Measurements from ENCODE around the gene CERS4.
A peak's percentile ranks its signal among the peaks of the same experiment; 100 is the strongest.
"Not testable (repeated sequence)": the region's sequence is repeated elsewhere in the genome, so short reads cannot be mapped to it uniquely, and the experiment has no call there.

CERS4 gene

DNA sequence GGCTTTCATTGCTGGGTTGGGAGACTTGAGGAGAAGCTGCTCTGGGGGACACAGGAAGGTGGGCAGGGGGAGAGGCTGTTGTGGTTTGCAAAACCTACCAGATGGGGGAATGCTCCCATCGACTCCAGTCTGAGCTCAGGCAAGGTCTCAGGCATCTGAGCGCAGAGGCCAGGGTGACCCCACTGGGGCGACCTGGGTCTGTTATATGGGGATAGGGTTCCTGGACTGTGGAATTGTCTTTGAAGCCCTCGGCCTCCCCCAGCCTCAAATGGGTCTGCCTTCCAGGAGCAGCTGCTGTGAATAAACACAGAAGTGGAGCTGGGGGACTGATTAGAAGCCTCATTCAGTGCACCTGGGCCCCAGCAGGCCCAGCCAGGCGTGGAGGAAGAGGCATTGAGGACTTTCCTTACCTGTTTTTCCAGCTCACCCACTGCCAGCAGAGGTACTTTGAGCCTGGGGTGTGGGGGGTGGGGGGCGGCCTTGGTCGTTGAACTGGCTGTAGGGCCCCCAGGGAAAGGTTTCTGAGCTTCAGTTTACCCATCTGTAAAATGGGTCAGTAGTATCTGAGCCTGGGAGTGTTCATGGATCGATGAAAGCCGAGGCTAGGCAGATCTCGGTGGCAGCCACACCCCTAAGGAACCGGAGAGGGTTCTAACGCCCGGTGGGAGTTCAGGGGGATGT, 1.4 kb downstream of the CERS4 start:
- no peak for DNase-seq (ENCODE audit: low read depth)

DNA sequence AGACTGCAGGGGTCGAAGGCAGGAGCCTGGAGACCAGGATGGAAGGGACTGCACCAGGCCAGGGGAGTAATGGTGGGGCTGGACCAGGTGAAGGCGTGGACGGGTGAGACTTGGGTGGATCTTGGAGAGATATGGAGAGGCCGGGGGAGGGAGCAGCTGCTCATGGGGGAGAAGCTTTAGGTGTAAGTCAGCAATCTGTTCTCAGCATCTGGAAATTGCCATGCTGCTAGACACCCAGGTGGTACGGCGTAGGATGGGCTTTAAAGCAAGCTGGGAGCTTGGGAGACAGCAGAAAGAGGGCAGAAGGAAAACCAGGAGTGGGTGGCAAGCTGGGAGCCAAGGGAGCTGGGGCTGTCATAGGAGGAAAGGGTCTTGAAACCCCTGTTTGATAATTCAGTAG, 3.0 kb downstream of the CERS4 start:
- no peak for DNase-seq (ENCODE audit: low read depth)

DNA sequence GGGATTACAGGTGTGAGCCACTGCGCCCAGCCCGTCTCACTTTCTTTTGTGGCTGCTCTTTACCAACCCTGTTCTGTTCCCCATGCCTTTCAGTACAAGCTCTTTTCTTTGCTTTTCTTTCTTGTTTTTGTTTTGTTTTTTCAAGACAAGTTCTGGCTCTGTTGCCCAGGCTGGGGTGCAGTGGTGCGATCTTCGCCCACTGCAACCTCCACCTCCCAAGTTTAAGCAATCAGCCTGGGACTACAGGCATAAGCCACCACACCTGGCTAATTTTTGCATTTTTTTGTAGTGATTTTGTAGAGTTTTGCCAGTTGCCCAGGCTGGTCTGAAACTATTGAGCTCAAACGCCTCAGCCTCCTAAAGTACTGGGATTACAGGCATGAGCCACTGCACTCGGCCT, 3.7 kb downstream of the CERS4 start:
- DNase-seq (ENCODE audit: low read depth), result no peak

DNA sequence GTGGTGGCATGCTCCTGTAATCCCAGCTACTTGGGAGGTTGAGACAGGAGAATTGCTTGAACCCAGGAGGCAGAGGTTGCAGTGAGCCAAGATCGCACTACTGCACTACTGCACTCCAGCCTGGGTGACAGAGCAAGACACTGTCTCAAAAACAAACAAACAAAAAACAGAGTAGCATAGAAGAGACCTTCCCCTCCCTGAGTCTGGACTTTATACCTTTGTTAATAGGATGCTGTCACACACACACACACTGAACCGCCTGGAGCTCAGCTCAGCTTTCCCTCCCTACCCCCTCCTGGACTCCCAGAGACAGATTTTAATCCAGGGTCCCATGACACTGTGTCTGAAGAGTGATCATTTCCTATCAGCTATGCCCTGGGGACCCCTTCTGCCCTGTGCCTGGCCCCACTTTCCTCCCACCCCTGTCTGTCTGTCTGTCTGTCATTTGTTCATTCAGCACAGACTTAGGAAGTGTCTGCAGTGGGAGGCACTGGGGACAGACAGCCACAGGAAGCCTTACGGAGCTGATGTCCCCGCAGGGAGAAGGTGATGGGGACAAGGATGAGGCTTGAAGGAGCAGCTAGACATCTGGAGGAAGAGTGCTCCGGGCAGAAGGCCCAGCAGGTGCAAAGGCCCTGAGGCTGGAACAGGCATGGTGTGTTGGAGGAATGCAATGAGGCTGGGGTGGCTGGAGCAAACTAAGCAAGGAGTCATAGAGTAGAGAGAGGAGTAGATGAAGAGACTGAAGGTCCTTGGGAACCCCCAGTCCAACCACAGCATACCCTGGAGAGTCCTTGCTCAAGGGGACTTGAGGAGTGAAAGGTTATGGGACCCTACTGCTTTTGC, 4.9 kb downstream of the CERS4 start:
- DNase-seq (ENCODE audit: low read depth), result no peak

DNA sequence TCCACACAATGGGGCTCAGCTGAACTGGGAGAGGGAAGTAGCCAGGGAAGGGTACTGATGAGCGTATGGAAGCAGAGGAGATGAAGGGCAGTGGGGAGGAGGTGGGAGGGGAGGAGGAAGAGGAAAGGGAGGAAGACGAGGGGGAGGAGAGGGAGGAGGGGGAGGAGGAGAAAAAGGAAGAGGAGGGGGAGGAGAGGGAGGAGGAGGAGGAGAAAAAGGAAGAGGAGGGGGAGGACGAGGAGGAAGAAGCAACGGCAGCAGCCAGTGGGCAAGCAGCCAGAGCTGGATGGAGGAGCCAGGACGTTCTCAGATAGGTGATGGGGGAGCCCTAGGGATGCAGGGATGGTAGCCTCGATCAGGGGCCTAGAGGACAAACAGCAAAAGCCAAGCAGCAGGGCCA, 5.6 kb downstream of the CERS4 start:
- DNase-seq (ENCODE audit: low read depth), result no peak

DNA sequence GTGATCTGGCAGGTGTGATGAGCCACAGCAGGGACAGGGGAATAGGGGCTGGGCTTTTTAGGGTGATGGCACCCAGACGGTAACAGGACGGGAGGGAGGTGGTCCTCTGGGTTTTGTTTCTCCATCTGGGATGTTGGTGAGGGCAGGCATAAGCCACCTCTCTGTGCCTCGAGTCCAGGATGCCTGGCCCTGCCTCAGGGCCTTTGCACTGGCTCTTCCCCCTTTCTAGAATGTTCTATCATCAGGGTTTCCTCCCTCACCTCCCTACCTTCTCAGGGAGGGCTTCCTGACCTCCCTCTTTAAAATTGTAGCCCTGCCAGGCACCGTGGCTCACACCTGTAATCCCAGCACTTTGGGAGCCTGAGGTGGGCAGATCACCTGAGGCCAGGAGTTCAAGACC, 6.6 kb downstream of the CERS4 start:
- no peak for DNase-seq (ENCODE audit: low read depth)

DNA sequence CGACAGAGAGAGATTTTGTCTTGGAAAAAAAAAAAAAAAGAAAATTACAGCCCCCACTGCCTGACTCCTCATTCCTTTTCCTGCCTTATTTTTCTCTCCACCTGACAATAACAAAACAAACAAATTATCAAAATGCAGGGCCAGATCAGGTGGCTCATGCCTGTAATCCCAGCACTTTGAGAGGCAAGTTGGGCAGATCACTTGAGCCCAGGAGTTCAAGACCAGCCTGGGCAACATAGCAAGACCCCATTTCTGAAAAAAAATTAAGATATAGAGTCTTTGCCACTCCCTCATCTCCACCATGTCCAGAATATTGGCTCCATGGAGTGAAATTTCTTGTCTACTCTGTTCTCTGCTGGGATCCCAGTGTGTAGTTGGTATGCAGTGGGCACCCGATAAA, 7.2 kb downstream of the CERS4 start:
- DNase-seq (ENCODE audit: low read depth), result no peak

DNA sequence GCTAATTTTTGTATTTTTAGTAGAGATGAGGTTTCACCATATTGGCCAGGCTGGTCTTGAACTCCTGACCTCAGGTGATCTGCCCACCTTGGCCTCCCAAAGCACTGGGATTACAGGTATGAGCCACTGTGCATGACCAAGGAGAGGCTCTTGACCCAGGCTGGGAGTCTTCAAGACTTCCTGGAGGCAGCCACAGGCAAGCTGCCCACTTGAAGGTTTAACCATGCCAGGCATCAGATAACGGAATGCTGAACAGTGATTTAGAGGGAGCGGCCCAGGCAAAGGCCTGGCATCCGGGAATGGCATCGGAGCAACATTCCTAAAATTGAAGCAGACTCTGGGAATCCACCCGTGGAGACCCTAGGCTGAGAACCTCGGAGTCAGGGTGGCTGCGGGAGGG, 9.0 kb downstream of the CERS4 start:
- DNase-seq (ENCODE audit: low read depth), result not testable (repeated sequence)

DNA sequence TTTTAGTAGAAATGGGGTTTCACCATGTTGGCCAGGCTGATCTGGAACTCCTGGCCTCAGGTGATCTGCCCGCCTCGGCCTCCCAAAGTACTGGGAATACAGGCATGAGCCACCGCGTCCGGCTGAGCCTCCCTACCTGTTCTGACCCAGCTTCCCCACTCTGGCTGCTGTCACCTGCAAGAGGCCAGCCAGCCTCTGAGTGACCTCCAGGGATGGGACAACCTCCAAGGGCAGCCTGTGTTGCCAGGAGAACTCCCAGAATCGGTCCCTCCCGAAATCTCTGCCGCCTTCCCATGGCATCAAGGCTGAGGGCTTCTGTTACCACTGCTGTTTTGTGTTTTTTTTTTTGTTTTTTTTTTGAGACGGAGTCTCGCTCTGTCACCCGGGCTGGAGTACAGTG, 11.3 kb downstream of the CERS4 start:
- DNase-seq (ENCODE audit: low read depth), result no peak

DNA sequence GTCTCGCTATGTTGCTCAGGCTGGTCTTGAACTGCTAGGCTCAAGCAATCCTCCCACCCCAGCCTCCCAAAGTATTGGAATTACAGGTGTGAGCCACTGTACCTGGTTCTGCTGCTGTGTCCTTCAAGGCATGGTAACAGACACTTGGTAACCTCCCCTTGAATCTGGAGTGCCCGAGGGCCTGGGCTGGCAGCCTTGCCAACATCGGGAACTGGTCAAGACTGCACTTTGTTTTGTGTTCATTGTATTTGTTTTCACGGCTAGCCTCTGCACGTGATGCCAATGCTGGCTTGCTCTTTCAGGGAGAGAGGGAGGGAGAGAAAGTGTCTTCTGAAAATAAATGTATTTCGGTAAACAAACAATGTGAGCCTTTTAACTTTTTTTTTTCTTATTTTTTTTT, 12.0 kb downstream of the CERS4 start:
- DNase-seq (ENCODE audit: low read depth), result no peak

DNA sequence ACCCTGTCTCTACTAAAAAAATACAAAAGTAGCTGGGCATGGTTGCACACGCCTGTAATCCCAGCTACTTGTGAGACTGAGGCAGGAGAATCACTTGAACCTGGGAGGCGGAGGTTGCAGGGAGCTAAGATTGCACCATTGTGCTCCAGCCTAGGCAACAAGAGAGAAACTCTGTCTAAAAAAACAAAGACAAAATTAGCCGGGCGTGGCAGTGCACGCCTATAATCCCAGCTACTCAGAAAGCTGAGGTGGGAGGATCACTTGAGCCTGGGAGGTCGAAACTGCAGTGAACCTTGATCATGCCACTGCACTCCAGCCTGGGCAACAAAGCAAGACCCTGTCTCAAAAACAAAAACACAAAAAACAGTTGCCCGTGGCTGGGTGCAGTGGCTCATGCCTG, 14.3 kb downstream of the CERS4 start:
- DNase-seq (ENCODE audit: low read depth), result not testable (repeated sequence)

DNA sequence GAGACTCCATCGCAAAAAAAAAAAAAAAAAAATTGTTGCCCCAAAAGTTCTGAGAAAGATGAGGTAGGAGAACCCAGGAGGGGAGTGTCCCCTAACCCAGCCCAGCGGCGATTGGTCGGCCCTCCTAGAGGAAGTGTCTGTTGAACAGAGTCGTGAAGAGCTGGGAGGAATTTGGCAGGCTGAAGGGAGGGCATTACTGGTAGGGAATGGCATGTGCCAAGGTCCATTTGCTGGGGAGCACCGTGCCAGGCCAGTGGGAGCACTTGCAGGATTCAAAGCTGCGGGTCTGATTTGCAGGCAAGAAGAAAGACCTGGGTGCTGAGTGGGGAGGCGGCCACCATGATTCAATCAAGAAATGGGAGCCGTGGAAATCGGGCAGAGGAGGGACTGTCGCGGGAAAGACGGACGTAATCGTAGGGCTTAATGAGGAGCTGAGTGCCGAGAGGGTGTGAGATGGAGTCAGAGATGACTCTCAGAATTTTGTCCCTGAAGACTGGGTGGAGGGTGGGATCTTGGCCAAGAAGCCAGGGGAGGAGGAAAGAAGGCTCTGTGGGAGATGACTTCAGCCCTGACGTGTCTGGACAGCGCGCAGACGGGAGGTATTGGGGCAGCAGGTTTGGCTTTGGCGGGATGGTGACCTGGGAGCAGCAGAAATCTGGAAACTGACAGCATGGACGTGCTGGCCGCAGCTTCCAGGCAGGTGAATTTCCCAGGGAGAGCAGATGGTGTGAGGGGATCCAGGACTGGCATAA, 15.4 kb downstream of the CERS4 start:
- no peak for DNase-seq (ENCODE audit: low read depth)

DNA sequence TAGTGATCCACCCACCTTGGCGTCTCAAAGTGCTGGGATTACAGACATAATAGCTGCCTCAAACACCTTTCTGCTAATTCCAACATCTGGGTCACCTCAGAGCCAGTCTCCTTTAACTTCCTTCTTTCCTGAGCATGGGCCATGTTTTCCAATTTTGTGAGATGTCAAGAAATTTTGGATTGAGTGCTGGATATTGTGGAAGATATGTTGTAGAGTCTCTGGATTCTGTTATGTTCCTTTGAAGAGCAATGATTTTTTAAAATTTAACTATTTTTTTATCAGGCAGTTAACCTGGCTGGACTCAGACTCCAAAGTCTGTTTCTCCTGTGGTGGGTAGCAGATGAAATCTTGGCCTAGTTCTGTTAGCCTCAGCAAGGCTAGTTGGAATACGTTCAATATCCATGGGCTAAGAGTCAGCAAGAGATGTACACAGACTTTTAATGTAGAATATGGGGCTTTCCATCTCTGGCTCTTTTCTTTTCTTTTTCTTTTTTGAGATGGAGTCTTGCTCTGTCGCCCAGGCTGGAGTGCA, 22.0 kb downstream of the CERS4 start:
- DNase-seq (ENCODE audit: low read depth), result no peak

DNA sequence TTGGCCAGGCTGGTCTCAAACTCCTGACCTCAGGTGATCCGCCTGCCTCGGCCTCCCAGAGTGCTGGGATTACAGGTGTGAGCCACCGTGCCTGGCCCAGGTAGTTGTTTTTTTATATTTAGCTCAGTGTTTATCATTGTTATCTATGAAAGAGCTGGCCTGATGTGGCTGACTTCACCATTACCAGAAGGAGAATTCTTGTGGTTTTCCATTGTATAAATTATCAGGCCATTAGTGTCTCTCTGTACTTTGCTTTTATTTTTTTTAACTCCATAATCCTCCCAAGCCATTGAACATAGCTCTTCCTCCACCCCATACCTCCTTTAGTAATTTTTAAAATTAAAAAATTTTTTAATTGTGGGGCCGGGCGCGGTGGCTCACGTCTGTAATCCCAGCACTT, 24.2 kb downstream of the CERS4 start:
- DNase-seq (ENCODE audit: low read depth), result no peak

DNA sequence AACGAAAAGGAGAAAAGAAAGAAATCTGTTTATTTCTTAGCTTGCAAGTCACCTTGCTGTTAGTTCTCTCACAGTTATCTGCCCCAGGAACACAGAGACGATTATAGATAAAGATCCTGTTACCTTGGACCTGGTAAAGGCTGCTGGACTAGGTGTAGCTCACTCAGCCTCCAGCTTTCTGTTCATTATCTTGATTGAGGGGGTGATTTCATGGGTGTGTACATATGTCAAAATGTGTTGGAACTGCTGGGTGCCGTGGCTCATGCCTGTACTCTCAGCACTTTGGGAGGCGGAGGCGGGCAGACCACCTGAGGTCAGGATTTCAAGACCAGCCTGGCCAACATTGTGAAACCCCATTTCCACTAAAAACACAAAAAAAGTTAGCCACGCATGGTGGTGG, 27.9 kb downstream of the CERS4 start:
- DNase-seq (ENCODE audit: low read depth), result no peak

DNA sequence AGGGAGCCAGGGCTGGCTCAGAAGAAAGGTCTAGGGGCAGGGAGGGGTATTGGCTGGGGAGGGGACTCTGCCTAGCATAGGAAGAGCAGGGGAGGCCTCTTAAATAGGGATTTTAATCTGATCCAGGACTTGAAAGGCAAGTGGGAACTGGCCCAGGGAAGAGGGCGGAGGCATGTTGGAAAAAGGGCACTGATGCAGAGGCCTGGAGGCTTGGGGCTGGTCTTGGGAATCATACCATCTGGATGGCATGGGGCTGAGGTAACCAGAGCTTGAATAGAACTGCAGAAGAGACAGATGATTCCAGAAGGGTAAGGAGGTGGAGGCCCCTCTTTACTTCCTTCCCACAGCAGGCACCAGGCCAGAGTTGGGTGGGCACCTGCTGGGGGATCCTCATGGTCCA, 29.1 kb downstream of the CERS4 start:
- no peak for DNase-seq (ENCODE audit: low read depth)

DNA sequence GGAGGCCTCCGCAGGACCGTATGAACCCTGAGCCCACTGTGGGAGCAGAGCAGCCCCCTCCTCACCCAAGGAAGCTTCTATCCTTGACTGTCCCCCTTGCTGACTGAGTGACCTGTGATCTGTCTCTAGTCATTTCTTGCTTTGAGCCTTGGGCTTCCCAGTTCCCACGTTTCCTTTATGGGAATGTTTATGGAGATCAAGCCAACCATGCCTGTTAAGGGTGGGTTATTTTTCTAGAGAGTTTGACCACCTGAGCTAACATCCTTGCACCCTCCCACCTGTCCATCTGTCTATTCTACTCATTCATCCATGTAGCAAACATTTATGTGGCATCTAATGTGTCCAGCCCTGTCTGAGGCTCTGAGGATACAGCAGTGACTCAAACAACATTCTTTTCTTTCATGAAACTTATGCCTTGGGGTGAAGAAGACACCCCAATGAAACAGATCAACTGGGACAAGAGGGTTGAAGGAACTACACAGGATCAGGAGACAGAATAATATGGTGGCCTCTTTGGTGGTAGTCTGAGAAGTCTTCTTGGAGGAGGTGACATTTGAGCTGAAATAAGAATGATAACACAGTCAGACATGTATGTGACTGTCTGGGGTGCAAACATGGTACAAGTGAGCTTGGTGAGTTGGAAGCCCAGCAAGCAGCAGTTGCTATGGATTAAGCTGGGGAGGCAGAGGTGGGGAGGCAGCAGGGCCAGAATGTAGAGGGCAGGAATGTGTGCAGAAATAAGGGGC, 30.5 kb downstream of the CERS4 start:
- DNase-seq (ENCODE audit: low read depth), result no peak

DNA sequence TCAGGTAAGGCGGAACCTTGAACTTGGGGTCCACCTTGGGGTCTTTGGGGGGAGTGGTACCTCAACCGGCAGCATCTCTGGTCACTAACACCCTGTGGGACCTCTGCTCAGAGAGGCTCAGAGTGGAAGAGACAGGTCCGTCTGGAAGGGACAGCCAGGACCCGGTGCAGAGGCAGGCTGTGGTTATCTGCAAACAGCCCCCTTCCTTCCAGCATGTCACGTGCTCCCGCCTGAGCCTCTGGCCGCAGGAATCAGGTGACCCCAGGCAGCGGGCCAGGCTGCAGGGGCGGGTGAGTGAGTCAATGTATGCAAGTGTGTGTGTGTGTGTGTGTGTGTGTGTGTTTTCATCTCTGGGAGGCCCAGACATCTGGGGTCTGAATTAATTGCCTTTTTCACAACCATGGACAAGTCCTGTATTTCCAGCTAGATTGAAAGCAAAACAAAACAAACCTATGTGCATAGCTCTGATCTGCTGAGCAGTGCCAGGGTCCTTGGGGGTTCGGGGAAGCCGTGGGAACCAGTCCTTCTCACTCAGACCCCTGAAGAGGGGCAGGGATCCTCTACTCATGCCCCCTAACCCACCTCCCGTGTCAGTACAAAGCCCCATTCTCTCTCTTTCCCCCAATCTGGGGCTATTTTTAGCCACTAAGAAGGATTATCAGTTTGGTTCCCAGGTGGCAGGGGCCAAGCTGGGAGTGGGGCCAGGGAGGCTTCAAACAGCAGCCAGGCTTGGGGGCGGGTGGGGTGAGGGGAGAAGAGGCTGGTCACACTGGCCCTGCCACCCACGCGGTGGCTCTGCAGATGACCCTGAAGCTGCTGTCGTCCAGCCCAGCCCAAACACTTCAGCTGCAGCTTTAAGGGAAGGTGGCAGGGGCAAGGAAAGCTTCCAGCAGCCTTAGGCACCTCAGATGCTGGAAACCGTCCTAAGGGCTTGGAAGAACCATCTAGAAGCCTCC, 31.4 kb downstream of the CERS4 start:
- DNase-seq (ENCODE audit: low read depth), result peak; percentile 38

DNA sequence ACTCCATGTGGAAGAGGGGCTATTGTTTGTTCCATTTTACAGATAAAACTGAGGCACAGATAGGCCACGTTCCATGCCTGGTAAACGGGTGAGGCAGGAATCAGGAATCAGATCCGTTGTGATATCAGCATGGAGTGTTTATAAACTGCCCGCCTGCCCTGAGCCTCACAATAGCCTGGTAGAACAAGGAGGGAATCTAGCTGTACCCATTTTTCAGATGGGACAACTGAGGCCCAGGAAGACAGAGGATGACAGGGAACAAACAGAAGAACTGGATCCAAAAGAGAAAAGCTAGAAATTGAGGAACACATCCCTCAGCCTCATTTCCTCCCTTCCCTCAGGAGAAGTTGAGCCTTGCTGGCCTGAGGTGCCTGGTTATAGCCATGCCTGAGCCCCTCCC, 32.5 kb downstream of the CERS4 start:
- DNase-seq (ENCODE audit: low read depth), result no peak

DNA sequence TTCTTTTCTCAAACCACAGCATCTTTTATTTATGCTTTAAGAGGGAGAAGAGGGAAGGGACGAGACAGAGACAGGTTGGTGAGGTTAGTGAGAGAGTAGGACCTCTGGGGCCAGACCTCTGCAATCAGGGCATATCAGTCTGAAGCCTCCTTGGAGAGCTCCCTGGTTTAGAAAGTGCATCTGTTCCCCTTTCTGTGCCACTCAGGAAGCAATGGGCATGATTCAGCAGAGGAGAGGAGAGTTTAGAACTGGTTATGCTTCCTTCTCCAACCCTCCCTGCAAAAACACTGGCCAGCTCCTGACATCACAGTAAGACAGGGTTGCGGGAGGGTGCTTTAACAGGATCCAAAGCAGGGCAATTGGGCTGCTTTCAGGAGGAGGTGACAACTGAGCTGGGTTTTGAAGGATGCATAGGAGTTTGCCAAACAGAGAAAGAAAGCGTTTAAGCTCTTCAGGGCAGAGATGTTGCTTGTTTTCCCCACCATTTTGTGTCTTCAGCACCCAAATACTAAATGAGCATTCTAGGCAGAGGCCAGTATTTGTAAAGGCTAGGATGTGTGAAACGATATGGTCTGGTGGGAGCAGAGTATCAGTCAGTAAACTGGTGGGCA, 33.1 kb downstream of the CERS4 start:
- no peak for DNase-seq (ENCODE audit: low read depth)

Measured in stimulated activated CD8-positive, alpha-beta memory T cell treated with anti-CD3 and anti-CD28 coated beads, Interleukin-12 subunit alpha, Interleukin-12 subunit beta, amount 100 ng/mL, for 1 hour (primary cell).